OCI-LY1 (cell line): Measurements from ENCODE around the gene SPATA33.

Experiments used
- EZH2 ChIP-seq: fragments of 200-600 bp; sonication (generic), shearing (Covaris generic); IDR thresholded peaks from 2 replicates; pipeline ENCODE4 v1.8.0; 2017; ENCODE audit warnings: borderline replicate concordance, mixed run types, mild to moderate bottlenecking, antibody characterized with exemption, low read length, moderate library complexity, mixed read lengths
- TF ChIP-seq, protein P1 (sequence below): fragments of 200-600 bp; sonication (generic), shearing (Covaris generic); IDR thresholded peaks from 2 replicates; pipeline ENCODE4 v1.5.1; 2017; ENCODE audit warnings: mild to moderate bottlenecking, antibody characterized with exemption, low read length, moderate library complexity, mixed read lengths

DNA sequence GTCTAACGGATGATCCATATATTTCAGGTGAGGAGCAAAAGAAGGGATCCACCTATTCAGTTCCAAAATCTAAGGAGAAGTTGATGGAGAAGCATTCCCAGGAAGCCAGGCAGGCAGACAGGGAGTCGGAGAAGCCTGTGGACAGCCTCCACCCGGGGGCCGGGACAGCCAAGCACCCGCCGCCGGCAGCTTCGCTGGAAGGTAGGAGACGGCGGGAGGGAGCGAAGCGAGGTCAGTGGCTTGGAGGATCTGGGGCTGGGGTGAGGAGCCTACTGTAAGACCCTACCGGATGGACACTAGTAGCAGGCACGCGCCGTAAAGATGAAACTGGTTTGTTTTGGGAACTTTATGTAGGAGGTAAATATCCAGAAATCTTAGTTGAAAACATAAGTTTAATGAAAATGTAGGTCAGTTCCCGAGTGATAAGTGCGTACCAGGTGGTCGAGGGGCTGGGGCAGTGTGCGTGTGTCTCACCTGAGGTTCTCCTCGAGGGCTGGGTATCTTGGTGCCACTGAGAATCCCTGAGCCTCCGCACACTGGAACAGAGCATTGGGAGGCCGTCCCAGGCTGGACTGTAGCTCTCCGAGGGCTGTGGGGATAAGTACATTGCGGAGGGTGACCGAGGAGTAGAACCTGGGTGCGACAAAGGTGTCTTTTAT, 714 bp downstream of the SPATA33 start:
- TF ChIP-seq, protein P1, sequence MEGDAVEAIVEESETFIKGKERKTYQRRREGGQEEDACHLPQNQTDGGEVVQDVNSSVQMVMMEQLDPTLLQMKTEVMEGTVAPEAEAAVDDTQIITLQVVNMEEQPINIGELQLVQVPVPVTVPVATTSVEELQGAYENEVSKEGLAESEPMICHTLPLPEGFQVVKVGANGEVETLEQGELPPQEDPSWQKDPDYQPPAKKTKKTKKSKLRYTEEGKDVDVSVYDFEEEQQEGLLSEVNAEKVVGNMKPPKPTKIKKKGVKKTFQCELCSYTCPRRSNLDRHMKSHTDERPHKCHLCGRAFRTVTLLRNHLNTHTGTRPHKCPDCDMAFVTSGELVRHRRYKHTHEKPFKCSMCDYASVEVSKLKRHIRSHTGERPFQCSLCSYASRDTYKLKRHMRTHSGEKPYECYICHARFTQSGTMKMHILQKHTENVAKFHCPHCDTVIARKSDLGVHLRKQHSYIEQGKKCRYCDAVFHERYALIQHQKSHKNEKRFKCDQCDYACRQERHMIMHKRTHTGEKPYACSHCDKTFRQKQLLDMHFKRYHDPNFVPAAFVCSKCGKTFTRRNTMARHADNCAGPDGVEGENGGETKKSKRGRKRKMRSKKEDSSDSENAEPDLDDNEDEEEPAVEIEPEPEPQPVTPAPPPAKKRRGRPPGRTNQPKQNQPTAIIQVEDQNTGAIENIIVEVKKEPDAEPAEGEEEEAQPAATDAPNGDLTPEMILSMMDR, result no peak
- TF ChIP-seq EZH2, result no peak
